Osteoblast (primary cell): ENCODE measurements around the gene SAPCD2. TPM values are rescaled to one million over a fixed set of nuclear protein-coding genes. Genes with fewer than 3 reads are reported as not detected.
"Not testable (repeated sequence)": the region's sequence is repeated elsewhere in the genome, so short reads cannot be mapped to it uniquely, and the experiment has no call there.

ENCODE experiments used
- DNase-seq: peaks from one replicate; pipeline ENCODE4 v3.0.0; 2011; ENCODE audit warnings: low spot score, mixed read lengths; ENCODE audit not compliant: insufficient read length; ENCODE audit errors: missing footprints
- H2AFZ ChIP-seq: 2 replicates; pipeline ENCODE4 v1.6.0; 2011; ENCODE audit warnings: mild to moderate bottlenecking, low read length
- H3K27ac ChIP-seq: 2 replicates; pipeline ENCODE4 v1.5.1; 2011; ENCODE audit warnings: mild to moderate bottlenecking, low read depth, low read length, moderate library complexity
- H3K27me3 ChIP-seq: 2 replicates; pipeline ENCODE4 v1.6.0; 2012; ENCODE audit warnings: mild to moderate bottlenecking, control low read depth, inconsistent platforms, low read length, moderate library complexity; ENCODE audit not compliant: insufficient read depth
- H3K36me3 ChIP-seq: 2 replicates; pipeline ENCODE4 v1.5.1; 2011; ENCODE audit warnings: mild to moderate bottlenecking, low read length, control low read depth, moderate library complexity; ENCODE audit not compliant: insufficient read depth
- H3K4me1 ChIP-seq: 2 replicates; pipeline ENCODE4 v1.5.1; 2011; ENCODE audit warnings: mild to moderate bottlenecking, low read length, control low read depth, moderate library complexity; ENCODE audit not compliant: insufficient read depth
- H3K4me2 ChIP-seq: 2 replicates; pipeline ENCODE4 v1.6.0; 2011; ENCODE audit warnings: mild to moderate bottlenecking, low read length; ENCODE audit not compliant: insufficient read depth
- H3K4me3 ChIP-seq: fragments of 200-600 bp; sonication (generic); 3 replicates; pipeline ENCODE4 v1.5.1; 2012; ENCODE audit warnings: mild to moderate bottlenecking, low read length, inconsistent platforms; ENCODE audit not compliant: insufficient read depth
- H3K79me2 ChIP-seq: 2 replicates; pipeline ENCODE4 v1.6.0; 2012; ENCODE audit warnings: mild to moderate bottlenecking, low read length, control low read depth, inconsistent platforms; ENCODE audit not compliant: insufficient read depth
- H3K9me3 ChIP-seq: 2 replicates; pipeline ENCODE4 v1.5.1; 2011; ENCODE audit warnings: low read depth, low read length, control low read depth
- H4K20me1 ChIP-seq: 2 replicates; pipeline ENCODE4 v1.6.0; 2012; ENCODE audit warnings: mild to moderate bottlenecking, low read length, control low read depth; ENCODE audit not compliant: insufficient read depth
- total RNA-seq: library from RNA; depleted of rRNA; stranded (reverse); fragments of >200 nt; gene quantifications from 2 replicates; pipeline ENCODE4 v1.2.3, GENCODE V29; 2012
- TF ChIP-seq, protein P1 (sequence below): IDR thresholded peaks from 2 replicates; pipeline ENCODE4 v1.5.1; 2011; ENCODE audit warnings: mild to moderate bottlenecking, low read depth, low read length, moderate library complexity; ENCODE audit errors: extremely low read depth

The SAPCD2 gene, protein sequence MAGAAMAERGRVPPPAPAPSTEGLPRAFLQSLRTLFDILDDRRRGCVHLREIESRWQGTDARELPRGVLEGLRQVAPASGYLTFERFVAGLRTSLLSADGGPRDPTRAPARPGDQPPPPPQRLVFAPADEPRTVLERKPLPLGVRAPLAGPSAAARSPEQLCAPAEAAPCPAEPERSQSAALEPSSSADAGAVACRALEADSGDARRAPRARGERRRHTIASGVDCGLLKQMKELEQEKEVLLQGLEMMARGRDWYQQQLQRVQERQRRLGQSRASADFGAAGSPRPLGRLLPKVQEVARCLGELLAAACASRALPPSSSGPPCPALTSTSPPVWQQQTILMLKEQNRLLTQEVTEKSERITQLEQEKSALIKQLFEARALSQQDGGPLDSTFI
- 0.88 and 1.1 TPM in 2 replicates for total RNA-seq

DNA sequence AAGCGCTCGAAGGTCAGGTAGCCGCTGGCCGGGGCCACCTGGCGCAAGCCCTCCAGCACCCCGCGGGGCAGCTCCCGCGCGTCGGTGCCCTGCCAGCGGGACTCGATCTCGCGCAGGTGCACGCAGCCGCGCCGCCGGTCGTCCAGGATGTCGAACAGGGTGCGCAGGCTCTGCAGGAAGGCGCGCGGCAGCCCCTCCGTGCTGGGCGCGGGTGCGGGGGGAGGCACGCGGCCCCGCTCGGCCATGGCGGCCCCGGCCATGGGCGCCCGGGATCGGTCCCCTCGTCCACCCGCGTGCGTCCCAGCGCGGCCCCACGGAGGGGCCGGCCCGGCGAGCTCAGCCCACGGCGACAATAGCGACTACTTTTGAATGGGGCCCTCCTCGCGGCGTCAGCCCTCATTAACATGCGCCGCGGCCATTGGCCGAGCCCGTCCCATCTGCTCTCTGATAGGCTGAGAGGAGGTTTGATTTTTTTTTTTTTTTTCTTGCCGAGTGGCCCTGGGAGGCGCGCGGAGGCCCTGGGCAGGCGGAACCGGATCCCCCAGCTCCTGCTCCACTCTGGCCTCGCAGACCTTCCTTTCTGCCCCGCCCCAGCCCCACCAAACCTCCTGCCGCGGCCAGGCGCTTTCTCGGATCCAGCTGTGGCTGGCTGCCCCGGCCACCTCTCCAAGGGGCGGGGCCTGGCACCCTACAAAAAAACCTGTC, at the start of gene SAPCD2:
Gene SAPCD2, minus strand, starts transcription at position 357 of the 705 bp plus-strand sequence. Its CDS starts 97 bp downstream, at position 260.
- Histone ChIP-seq H3K9me3 (no peaks in the 10 kb centered on the region), H3K27me3 (no peaks in the 10 kb centered on the region), H2AFZ (peak within 1 kb of the TSS; percentile 62), H3K36me3 (no peaks in the 10 kb centered on the region), H4K20me1 (peaks cover 6% of the 10 kb centered on the region), H3K4me2 (peak within 1 kb of the TSS; percentile 82), H3K79me2 (no peaks in the 10 kb centered on the region), H3K27ac (no peak within 1 kb of the TSS), H3K4me3 (peak within 1 kb of the TSS; percentile 71), H3K4me1 (peaks cover 5% of the 10 kb centered on the region)
- DNase-seq: peak; percentile 100
- TF ChIP-seq, protein P1, sequence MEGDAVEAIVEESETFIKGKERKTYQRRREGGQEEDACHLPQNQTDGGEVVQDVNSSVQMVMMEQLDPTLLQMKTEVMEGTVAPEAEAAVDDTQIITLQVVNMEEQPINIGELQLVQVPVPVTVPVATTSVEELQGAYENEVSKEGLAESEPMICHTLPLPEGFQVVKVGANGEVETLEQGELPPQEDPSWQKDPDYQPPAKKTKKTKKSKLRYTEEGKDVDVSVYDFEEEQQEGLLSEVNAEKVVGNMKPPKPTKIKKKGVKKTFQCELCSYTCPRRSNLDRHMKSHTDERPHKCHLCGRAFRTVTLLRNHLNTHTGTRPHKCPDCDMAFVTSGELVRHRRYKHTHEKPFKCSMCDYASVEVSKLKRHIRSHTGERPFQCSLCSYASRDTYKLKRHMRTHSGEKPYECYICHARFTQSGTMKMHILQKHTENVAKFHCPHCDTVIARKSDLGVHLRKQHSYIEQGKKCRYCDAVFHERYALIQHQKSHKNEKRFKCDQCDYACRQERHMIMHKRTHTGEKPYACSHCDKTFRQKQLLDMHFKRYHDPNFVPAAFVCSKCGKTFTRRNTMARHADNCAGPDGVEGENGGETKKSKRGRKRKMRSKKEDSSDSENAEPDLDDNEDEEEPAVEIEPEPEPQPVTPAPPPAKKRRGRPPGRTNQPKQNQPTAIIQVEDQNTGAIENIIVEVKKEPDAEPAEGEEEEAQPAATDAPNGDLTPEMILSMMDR: no peak

DNA sequence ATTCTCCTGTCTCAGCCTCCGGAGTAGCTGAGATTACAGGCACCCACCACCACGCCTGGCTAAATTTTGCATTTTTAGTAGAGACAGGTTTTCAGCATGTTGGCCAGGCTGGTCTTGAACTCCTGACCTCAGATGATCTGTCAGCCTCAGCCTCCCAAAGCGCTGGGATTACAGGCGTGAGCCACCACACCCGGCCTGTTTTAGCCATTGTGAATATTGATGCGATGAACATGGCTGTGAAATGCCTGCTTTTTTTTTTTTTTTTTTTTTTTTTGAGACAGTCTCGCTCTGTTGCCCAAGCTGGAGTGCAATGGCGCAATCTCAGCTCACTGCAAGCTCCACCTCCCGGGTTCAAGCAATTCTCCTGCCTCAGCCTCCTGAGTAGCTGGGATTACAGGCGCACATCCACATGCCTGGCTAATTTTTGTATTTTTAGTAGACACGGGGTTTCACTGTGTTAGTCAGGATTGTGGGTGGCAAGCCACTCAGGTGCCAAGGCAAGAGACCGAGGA, 47.8 kb upstream of the SAPCD2 start:
- H3K4me3 ChIP-seq, H3K79me2 ChIP-seq, H3K27ac ChIP-seq, H3K36me3 ChIP-seq, H3K4me1 ChIP-seq, H3K4me2 ChIP-seq, H3K27me3 ChIP-seq, H4K20me1 ChIP-seq, H2AFZ ChIP-seq, DNase-seq, H3K9me3 ChIP-seq: not testable (repeated sequence)

DNA sequence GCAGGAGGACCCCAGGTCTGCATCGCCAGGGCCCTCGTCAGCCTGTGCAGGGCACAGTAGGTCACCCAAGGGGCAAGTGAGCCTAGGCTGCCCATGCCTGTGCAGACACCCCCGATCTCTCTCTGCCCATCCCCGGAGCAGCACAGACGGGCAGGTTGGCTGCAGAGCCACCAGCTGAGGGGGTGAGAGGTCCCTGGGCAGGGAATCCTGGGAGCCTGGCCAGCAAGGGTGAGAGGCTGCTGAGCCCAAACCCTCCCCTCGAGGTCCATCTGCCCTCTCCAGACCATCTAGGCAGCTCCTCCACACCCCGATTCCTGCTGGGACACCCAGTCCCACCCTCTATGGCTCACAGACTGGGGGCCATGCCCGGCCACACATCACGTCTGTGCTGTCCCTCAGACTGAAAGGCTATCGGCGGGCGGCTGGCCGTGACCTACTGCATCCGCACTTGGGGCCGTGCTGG, 46.9 kb upstream of the SAPCD2 start:
- Histone ChIP-seq H3K27me3 (no peaks in the 10 kb centered on the region), H3K4me2 (no peak overlapping the region), H3K27ac (no peak overlapping the region), H3K36me3 (peaks cover 4% of the 10 kb centered on the region), H3K79me2 (peaks cover 5% of the 10 kb centered on the region), H3K4me1 (no peaks in the 10 kb centered on the region), H2AFZ (no peak overlapping the region), H4K20me1 (peaks cover 9% of the 10 kb centered on the region), H3K9me3 (no peaks in the 10 kb centered on the region), H3K4me3 (no peak overlapping the region)
- DNase-seq: peak; percentile 66
- TF ChIP-seq, protein P1: no peak

DNA sequence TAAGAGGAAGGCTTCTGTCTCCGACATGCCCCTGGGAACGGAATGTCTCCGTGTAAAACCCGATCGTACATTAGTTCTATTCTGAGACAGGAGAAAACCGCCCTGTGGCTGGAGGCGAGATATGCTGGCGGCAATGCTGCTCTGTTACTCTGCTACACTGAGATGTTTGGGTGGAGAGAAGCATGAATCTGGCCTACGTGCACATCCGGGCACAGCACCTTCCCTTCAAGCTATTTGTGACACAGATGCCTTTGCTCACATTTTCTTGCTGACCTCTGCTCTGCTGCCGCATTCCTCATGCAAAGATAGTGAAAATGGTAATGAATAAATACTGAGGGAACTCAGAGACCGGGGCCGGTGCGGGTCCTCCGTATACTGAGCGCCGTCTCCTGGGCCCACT, 46.4 kb upstream of the SAPCD2 start:
- no peak overlapping the region for H3K4me3 ChIP-seq
- DNase-seq: no peak
- TF ChIP-seq, protein P1: no peak

More for the DNA sequence above, 46.4 kb upstream of the SAPCD2 start:
- H3K27me3 ChIP-seq: no peaks in the 10 kb centered on the region
- H2AFZ ChIP-seq: no peak overlapping the region
- H3K9me3 ChIP-seq: no peaks in the 10 kb centered on the region
- H3K4me2 ChIP-seq: no peak overlapping the region
- H3K79me2 ChIP-seq: peaks cover 5% of the 10 kb centered on the region
- H3K27ac ChIP-seq: no peak overlapping the region
- H4K20me1 ChIP-seq: peaks cover 5% of the 10 kb centered on the region
- peaks cover 4% of the 10 kb centered on the region for H3K36me3 ChIP-seq
- no peaks in the 10 kb centered on the region for H3K4me1 ChIP-seq
